CD4-positive, alpha-beta T cell treated with Interleukin-12 subunit alpha and Interleukin-12 subunit beta, for 1 hour (primary cell): ENCODE measurements around the gene GPBP1.
A peak's percentile ranks its signal among the peaks of the same experiment; 100 is the strongest.
"Not testable (repeated sequence)": the region's sequence is repeated elsewhere in the genome, so short reads cannot be mapped to it uniquely, and the experiment has no call there.

Source experiments
- DNase-seq: peaks from one replicate; pipeline ENCODE4 v3.0.0-alpha.2; 2020

GPBP1 gene

GRCh38 chr5:57292336-57292735 lies 118.5 kb downstream of the GPBP1 start:
- DNase-seq: no peak

DNA sequence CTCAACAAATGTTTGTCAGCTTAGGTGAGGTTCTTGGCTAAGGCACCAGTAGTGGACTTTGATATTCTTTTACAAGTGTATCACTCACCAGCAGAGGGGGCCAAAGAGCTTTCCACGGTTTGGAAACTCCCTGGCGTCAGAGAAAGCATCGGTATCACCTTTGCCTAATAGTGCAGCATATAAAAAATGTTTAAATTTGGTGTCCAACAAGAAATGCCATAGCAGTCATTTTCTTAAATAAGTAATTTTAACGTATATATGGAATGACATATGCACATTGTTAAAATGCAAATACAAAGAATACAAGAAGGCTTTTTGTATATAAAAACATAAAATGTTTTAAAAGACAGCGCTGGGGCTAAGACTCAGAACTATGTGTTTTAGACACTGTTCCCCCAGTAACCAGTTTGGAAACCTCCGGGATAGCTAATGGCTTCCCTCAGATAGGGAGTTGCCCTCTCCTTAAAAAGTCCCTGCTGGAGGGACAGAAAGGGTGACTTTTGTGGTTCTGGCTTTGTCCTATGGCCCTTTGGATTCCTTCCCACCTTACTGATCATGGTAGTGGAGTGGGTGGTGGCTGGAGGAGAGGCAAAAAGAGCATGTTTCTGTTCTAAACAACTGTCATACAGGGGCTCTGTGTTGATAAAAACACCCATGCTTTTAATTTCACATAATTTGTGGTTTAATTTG lies 124.6 kb downstream of the GPBP1 start:
- peak; percentile 87 for DNase-seq

DNA sequence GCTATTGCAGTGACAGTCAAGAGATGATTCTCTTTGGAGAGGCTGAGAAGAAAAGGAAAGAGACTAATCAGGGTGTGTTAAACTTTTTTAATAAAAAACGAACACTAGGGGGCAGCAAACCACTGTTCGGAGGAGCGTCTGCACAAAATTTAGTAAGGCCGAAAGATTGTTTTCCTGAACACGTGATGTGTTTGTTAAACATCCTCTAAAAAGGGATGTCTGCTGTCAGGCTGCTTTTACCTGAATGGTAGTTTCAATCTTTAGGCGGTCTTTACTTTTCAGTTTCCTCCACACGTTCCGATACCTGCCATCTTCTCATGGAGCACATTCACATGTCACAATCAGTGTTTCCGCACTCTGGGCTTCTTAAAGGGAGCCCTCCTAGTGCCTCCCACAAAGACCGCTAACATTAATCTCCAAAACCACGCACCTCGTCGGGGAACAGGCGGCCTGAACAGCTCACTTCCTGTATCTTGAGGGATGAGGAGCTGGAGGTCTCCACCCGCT lies 125.2 kb downstream of the GPBP1 start:
- peak; percentile 81 for DNase-seq

DNA sequence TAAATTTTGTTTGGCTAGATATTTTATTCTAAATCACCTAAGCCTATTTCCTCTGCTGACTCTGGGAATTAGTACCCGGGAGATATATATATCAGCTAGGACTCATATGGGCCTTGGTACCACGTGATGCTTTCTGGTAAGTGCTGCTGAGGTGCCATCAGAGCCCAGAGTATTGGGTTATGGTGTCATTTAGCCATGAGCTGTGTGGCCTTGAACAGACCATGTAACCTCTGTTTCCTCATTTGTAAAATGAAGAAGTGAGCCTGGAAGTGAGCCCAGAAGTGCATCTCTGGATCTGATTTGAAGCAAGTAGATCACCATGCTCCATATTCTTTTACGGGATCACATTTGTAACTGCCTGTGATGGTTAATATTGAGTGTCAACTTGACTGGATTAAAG lies 126.1 kb downstream of the GPBP1 start:
- no peak for DNase-seq

DNA sequence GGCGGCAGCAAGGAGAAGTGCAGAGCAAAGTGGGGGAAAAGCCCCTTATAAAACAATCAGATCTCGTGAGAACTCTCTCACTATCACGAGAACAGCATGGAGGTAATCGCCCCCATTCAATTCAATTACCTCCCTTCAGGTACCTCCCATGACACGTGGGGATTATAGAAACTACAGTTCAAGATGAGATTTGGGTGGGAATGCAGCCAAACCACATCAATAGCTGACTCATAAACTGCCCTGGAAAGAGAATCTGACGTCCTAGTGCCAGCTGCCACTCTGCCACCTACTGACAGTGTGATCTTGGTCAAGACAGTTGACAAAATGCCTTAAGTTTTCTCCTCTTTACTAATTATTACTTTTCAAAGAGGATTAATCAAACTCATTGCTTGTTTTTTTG lies 128.3 kb downstream of the GPBP1 start:
- peak; percentile 20 for DNase-seq

- DNase-seq: no peak
Measured at GRCh38 chr5:57302643-57303042, 128.8 kb downstream of the GPBP1 start.

DNA sequence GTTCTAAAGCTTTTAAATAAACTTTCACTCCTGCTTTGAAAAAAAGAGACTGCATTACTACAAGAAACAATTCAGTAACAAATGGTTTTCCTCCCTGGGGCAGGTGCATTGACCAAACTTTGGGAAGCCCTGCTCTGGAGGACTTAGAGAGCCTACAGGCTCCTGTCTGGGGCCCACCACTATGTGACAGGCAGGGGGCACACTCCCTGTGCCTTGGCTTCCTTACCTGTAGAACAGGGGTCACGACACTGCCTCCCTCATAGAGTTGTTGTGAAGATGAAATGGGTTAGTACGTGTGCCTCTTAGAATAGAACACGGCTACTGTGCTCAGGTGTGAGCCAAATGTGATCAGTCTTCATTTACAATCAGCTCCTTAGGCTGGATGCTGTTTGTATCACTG lies 130.1 kb downstream of the GPBP1 start:
- DNase-seq: no peak

GRCh38 chr5:57304931-57305330 lies 131.1 kb downstream of the GPBP1 start:
- no peak for DNase-seq

- no peak for DNase-seq
Measured at GRCh38 chr5:57306359-57306758, 132.5 kb downstream of the GPBP1 start.

DNA sequence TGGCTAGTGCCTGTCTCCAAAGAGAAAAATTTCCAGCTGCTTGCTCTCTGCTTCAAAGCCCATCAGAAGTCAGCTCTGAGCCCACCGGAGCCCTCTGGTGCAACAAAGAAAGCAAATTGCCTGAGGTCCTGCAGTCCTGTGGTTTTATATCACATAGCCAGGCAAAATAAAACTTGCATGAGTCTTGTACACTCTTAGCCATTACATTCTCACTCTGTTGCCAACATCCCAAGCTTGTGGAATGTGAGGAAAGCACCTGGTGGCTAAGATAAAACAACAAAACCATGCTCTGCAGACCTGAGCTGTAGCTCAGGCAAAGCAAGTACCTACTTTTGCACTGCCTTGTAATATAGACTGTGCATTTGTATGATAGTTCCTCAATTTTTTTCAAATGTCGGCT lies 133.7 kb downstream of the GPBP1 start:
- DNase-seq: no peak

DNA sequence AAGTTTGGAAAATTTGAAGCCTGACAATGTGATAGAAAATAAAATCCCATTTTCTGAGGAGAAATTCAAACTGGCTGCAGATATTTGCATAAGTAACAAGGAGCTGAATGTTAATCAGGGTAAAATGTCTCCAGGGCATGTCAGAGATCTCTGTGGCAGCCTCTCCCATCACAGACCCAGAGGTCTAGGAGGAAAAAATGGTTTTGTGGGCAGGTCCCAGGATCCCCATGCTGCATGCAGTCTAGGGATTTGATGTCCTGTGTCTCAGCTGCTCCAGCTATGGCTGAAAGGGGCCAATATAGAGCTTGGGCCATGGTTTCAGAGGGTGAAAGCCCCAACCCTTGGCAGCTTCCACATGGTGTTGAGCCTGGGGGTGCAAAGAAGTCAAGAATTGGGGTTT lies 135.2 kb downstream of the GPBP1 start:
- DNase-seq: not testable (repeated sequence)

GRCh38 chr5:57311251-57311650 lies 137.4 kb downstream of the GPBP1 start:
- DNase-seq: no peak

DNA sequence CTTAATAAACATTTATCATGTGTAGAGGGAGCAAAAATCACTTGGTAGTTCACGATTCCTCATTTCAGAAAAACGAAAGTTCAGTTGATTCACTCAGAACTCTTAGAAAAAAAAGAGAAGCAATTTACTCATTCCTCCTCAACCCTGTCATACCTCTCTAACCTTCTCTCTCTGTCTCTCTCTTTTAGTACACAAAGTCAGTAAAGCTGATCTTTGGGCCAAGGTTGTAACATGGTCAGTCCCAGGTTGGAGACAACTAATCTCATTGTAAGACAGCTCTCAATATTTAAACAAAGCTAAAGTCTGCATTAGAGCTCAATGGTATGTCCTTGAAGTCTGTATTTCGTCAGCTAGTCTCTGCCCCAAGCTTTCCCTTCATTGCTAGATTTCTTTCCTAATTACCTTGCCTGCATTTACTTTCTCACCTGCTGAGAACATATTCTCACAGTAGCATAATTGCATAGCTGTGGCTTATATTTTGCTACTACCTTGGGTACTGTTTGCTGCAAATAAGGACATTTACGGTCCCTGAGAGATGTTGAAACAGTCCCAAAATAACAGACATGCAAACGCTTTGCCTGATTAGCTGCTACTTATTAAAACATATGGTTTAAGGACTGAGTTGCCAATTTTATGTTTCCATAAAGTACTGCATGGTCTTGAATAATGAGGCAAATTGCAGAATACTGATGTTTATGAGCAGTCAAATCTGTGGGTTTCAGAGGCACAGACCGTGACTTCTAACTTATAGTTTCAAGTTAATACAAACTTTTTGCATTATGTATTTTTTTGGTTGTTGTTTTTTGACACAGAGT lies 138.3 kb downstream of the GPBP1 start:
- DNase-seq: no peak

DNA sequence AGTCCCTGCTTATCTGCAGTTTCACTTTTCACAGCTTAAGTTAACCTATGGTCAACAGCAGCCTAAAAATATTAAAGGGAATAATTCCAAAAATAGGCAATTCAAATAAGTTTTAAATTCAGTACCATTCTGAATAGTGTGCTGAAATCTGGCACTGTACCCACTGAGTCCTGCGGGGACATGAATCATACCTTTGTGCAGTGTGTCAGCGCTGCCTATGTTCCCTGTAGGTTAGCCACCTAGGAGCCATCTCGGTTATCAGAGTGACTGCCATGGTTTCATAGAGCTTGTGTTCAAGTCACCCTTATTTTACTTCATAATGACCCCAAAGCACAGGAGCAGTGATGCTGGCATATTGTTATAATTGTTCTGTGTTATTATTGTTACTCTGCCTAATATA lies 139.9 kb downstream of the GPBP1 start:
- DNase-seq: no peak
